CD4-positive, alpha-beta T cell (primary cell): ENCODE measurements around the gene MPDZ. TPM values are rescaled to one million over a fixed set of nuclear protein-coding genes. Genes with fewer than 3 reads are reported as not detected.

Source experiments
- ATAC-seq: fragments of 200-7000 bp; cut with Tn5 transposase; one replicate; pipeline ENCODE4 v1.10.0; 2022; ENCODE audit warnings: mild to moderate bottlenecking; ENCODE audit not compliant: poor library complexity
- CTCF ChIA-PET: fragments of 350-600 bp; sonication (Branson Sonifier 250); formaldehyde crosslinking; loops from one replicate; lab custom pipeline; 2021; ENCODE audit warnings: antibody characterized with exemption, inconsistent platforms; lab: Charles Lee
- POLR2A ChIA-PET: fragments of 350-600 bp; sonication (Branson Sonifier 250); formaldehyde crosslinking; loops from one replicate; lab custom pipeline; 2021; ENCODE audit warnings: antibody characterized with exemption, inconsistent platforms; lab: Charles Lee
- DNase-seq, 14 experiments: peaks; one replicate each; pipeline ENCODE4 v3.0.0-alpha.2; 2013 to 2020; ENCODE audit warnings: mixed read lengths in 2 of 14
- H3K27ac ChIP-seq, 2 donors: one replicate each; pipeline versions ENCODE4 v1.5.1 to v1.7.0; 2013; ENCODE audit warnings: low read length in 2 of 2, low read depth in 1 of 2, mild to moderate bottlenecking in 1 of 2
- H3K27me3 ChIP-seq, 2 experiments: 1 replicate in 1 of 2; 2 replicates in 1 of 2; pipeline versions ENCODE4 v1.6.1 to v1.7.0; 2013; ENCODE audit warnings: low read length in 2 of 2, control low read depth in 1 of 2, mild to moderate bottlenecking in 1 of 2, moderate library complexity in 1 of 2; ENCODE audit not compliant: insufficient read depth in 2 of 2, control insufficient read depth in 1 of 2
- H3K36me3 ChIP-seq: one replicate; pipeline ENCODE4 v1.6.1; 2013; ENCODE audit warnings: low read length, control low read depth; ENCODE audit not compliant: insufficient read depth
- H3K4me1 ChIP-seq: one replicate; pipeline ENCODE4 v1.6.1; 2013; ENCODE audit warnings: low read length, control low read depth; ENCODE audit not compliant: insufficient read depth
- H3K4me3 ChIP-seq: one replicate; pipeline ENCODE4 v1.5.1; 2013; ENCODE audit warnings: mild to moderate bottlenecking, low read length, moderate library complexity
- H3K9me3 ChIP-seq, 2 experiments: 1 replicate in 1 of 2; 2 replicates in 1 of 2; pipeline versions ENCODE4 v1.6.1 to v1.7.0; 2013; ENCODE audit warnings: low read length in 2 of 2, mild to moderate bottlenecking in 2 of 2, control low read depth in 1 of 2, moderate library complexity in 1 of 2; ENCODE audit not compliant: control insufficient read depth in 1 of 2, insufficient read depth in 1 of 2
- H3K27ac Mint-ChIP-seq: one replicate; pipeline ENCODE4 v1.8.0; 2020; ENCODE audit warnings: mixed read lengths
- H3K27me3 Mint-ChIP-seq: one replicate; pipeline ENCODE4 v1.8.0; 2021; ENCODE audit warnings: mixed read lengths
- H3K36me3 Mint-ChIP-seq: one replicate; pipeline ENCODE4 v1.8.0; 2021; ENCODE audit warnings: low read depth, mixed read lengths
- H3K4me1 Mint-ChIP-seq: one replicate; pipeline ENCODE4 v1.8.0; 2021; ENCODE audit warnings: low read depth, mixed read lengths
- H3K4me3 Mint-ChIP-seq: one replicate; pipeline ENCODE4 v1.8.0; 2020; ENCODE audit warnings: mild to moderate bottlenecking, mixed read lengths
- H3K9me3 Mint-ChIP-seq: one replicate; pipeline ENCODE4 v1.8.0; 2020; ENCODE audit warnings: mixed read lengths
- intact Hi-C, 2 experiments: fragments of 100-400 bp; cut with DNase I in 1 of 2; cut with micrococcal nuclease in 1 of 2; formaldehyde crosslinking; loops; one replicate each; pipeline versions ENCODE4 v1.15.1 to v1.9.0; 2023 to 2025; cut with DNase I, micrococcal nuclease
- total RNA-seq, 174 experiments: library from RNA in 2 of 174; stranded (reverse) in 2 of 174; gene quantifications; one replicate each; pipeline ENCODE4 v1.2.3 and lab custom pipeline; 2021 to 2026
- TF ChIP-seq, protein P1 (sequence below): fragments of 200-600 bp; IDR thresholded peaks from one replicate; pipeline ENCODE4 v1.8.0; 2022; ENCODE audit warnings: antibody characterized with exemption, mild to moderate bottlenecking

The MPDZ gene
- total RNA-seq, 2 experiments from 2014 or later = not detected

DNA sequence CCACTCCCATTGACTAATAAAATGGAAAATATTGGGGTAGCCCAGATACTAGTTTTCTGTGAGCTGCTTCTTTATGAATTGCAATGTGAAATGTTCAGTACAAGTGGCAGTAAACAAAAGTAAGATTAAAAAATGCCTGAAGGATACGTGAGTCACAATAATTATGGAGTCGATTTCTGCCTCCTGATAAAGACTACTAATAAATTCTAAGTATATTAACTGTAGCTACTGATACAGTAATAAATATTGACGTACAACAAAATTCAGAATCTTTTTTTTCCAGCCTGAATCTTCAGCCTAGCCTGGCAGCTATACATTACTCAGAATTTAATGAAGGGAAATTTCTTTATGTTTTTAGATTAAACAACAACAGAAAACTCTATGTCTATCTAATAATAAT lies 218.1 kb downstream of the MPDZ start:
- H3K36me3 Mint-ChIP-seq = no peaks in the 10 kb centered on the region
- DNase-seq (no peak), ATAC-seq (no peak)
- H3K4me3 ChIP-seq = no peak overlapping the region
- no peaks in the 10 kb centered on the region for H3K4me1 ChIP-seq
- H3K9me3 ChIP-seq = peaks cover 0 to 7% of the 10 kb centered on the region in 2 experiments
- TF ChIP-seq, protein P1, sequence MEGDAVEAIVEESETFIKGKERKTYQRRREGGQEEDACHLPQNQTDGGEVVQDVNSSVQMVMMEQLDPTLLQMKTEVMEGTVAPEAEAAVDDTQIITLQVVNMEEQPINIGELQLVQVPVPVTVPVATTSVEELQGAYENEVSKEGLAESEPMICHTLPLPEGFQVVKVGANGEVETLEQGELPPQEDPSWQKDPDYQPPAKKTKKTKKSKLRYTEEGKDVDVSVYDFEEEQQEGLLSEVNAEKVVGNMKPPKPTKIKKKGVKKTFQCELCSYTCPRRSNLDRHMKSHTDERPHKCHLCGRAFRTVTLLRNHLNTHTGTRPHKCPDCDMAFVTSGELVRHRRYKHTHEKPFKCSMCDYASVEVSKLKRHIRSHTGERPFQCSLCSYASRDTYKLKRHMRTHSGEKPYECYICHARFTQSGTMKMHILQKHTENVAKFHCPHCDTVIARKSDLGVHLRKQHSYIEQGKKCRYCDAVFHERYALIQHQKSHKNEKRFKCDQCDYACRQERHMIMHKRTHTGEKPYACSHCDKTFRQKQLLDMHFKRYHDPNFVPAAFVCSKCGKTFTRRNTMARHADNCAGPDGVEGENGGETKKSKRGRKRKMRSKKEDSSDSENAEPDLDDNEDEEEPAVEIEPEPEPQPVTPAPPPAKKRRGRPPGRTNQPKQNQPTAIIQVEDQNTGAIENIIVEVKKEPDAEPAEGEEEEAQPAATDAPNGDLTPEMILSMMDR = no peak
- H3K27me3 Mint-ChIP-seq = no peaks in the 10 kb centered on the region
- no peaks in the 10 kb centered on the region for H3K4me1 Mint-ChIP-seq
- H3K36me3 ChIP-seq = no peaks in the 10 kb centered on the region
- ChIA-PET POLR2A (no interaction called here), CTCF (no interaction called here)
- intact Hi-C loops = no loop called here
- no peaks in the 10 kb centered on the region for H3K27me3 ChIP-seq
- H3K4me3 Mint-ChIP-seq = no peak overlapping the region
- no peak overlapping the region for H3K27ac Mint-ChIP-seq
- no peak overlapping the region for H3K27ac ChIP-seq
- H3K9me3 Mint-ChIP-seq = peaks cover 7% of the 10 kb centered on the region
